ENCODE data around the gene LRRC23. TPM values are rescaled to one million over a fixed set of nuclear protein-coding genes. Genes with fewer than 3 reads are reported as not detected.
A peak's percentile ranks its signal among the peaks of the same experiment; 100 is the strongest.

LRRC23 gene
- total and polyA plus RNA-seq, 2 of the 13 experiments (the other 11 are each of a cell fraction or from before 2014, with no cell fraction given) = 6.0 to 7.8 TPM

- TF ChIP-seq CSRNP1 (CRISPR knock-in tag; IDR thresholded peaks at IDR 0.05) (peak; percentile 92), NCOA5 (CRISPR knock-in tag; IDR thresholded peaks at IDR 0.05) (no peak; the same call in 1 of the 2 replicates), ZBTB1 (CRISPR knock-in tag; IDR thresholded peaks at IDR 0.05; ENCODE audit: borderline replicate concordance) (no peak; the same call in 1 of the 2 replicates), ZBTB3 (CRISPR knock-in tag; IDR thresholded peaks at IDR 0.05; ENCODE audit: borderline replicate concordance, low read depth) (0 out of 2 replicates have a peak, but pooled peaks have one; percentile 36), ZNF607 (CRISPR knock-in tag; IDR thresholded peaks at IDR 0.05; ENCODE audit: borderline replicate concordance) (peak; percentile 85), PRMT3 (CRISPR knock-in tag; IDR thresholded peaks at IDR 0.05; ENCODE audit: borderline replicate concordance, low read depth) (no peak; the same call in 1 of the 2 replicates), BRCA1 (CRISPR knock-in tag; IDR thresholded peaks at IDR 0.05) (no peak), ZNF766 (CRISPR knock-in tag; IDR thresholded peaks at IDR 0.05; ENCODE audit: borderline replicate concordance) (peak; percentile 71; the same call in 1 of the 2 replicates), SMARCE1 (IDR thresholded peaks at IDR 0.05; ENCODE audit: borderline replicate concordance) (no peak), IKZF4 (CRISPR knock-in tag; IDR thresholded peaks at IDR 0.05; ENCODE audit: borderline replicate concordance, low read depth, not compliant biosample characterization) (no peak), NFIB (CRISPR knock-in tag; IDR thresholded peaks at IDR 0.05; ENCODE audit: borderline replicate concordance) (no peak), CHCHD3 (CRISPR knock-in tag; IDR thresholded peaks at IDR 0.05) (peak; percentile 42; the same call in 1 of the 2 replicates), ZNF101 (CRISPR knock-in tag; IDR thresholded peaks at IDR 0.05; ENCODE audit: borderline replicate concordance, low read depth) (no peak), ARHGAP35 (CRISPR knock-in tag; IDR thresholded peaks at IDR 0.05; ENCODE audit: borderline replicate concordance) (peak; percentile 78; the same call in 1 of the 2 replicates), RXRB (CRISPR knock-in tag; IDR thresholded peaks at IDR 0.05; ENCODE audit: borderline replicate concordance) (peak; percentile 69; the same call in 1 of the 2 replicates), NKX3-1 (CRISPR knock-in tag; IDR thresholded peaks at IDR 0.05) (no peak), TFDP1 (CRISPR knock-in tag; IDR thresholded peaks at IDR 0.05; ENCODE audit: borderline replicate concordance) (peak; percentile 93), ZEB1 (IDR thresholded peaks at IDR 0.05; ENCODE audit: insufficient replicate concordance, low read depth) (peak; percentile 60), RCOR2 (CRISPR knock-in tag; IDR thresholded peaks at IDR 0.05) (no peak), NFYB (CRISPR knock-in tag; IDR thresholded peaks at IDR 0.05) (peak; percentile 48; the same call in 1 of the 2 replicates), ZNF432 (CRISPR knock-in tag; IDR thresholded peaks at IDR 0.05; ENCODE audit: borderline replicate concordance) (no peak), STAG1 (CRISPR knock-in tag; IDR thresholded peaks at IDR 0.05) (peak; percentile 62), GTF3A (CRISPR knock-in tag; conservative IDR thresholded peaks at IDR 0.05) (no peak), MED1 (CRISPR knock-in tag; IDR thresholded peaks at IDR 0.05) (peak; percentile 81)
- TF ChIP-seq, protein P1, sequence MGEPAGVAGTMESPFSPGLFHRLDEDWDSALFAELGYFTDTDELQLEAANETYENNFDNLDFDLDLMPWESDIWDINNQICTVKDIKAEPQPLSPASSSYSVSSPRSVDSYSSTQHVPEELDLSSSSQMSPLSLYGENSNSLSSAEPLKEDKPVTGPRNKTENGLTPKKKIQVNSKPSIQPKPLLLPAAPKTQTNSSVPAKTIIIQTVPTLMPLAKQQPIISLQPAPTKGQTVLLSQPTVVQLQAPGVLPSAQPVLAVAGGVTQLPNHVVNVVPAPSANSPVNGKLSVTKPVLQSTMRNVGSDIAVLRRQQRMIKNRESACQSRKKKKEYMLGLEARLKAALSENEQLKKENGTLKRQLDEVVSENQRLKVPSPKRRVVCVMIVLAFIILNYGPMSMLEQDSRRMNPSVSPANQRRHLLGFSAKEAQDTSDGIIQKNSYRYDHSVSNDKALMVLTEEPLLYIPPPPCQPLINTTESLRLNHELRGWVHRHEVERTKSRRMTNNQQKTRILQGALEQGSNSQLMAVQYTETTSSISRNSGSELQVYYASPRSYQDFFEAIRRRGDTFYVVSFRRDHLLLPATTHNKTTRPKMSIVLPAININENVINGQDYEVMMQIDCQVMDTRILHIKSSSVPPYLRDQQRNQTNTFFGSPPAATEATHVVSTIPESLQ (CRISPR knock-in tag; conservative IDR thresholded peaks at IDR 0.05) = peak; percentile 79; the same call in 1 of the 2 replicates
These were observed 33.1 kb downstream of the LRRC23 start (continued) for GRCh38 chr12:6937481-6938352.
